Fibroblast of lung (primary cell): ENCODE measurements around the gene LTN1.

ENCODE experiments used
- EZH2 ChIP-seq: IDR thresholded peaks from 2 replicates; pipeline ENCODE4 v1.5.1; 2012; ENCODE audit warnings: low read length, control low read depth, mild to moderate bottlenecking; ENCODE audit errors: missing control alignments
- TF ChIP-seq, protein P1 (sequence below), 2 donors: IDR thresholded peaks in 1 of 2; conservative IDR thresholded peaks in 1 of 2; 1 replicate in 1 of 2; 2 replicates in 1 of 2; pipeline ENCODE4 v1.5.1; 2011 to 2012; ENCODE audit warnings: low read length in 2 of 2, control low read depth in 1 of 2, inconsistent platforms in 1 of 2, low read depth in 1 of 2, mild to moderate bottlenecking in 1 of 2

DNA sequence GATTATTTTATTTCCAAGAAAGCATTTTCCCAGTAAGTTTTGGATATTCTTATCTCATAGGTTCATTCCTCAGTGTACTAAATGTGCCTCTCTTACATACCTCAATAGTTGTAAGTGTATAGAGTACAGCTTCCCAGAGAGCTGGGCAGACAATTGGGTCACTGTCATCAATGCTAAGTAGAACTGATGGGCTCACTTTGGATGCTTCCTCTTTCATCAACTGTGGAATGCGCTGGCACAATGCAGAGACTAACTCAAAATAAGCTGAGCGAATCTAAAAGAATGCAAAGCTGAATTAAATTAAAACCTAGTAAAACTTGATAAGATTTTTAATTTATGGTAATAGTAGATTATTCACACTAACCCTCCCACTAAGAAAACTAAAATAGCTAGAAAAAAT lies 21.5 kb downstream of the LTN1 start:
- TF ChIP-seq, protein P1, sequence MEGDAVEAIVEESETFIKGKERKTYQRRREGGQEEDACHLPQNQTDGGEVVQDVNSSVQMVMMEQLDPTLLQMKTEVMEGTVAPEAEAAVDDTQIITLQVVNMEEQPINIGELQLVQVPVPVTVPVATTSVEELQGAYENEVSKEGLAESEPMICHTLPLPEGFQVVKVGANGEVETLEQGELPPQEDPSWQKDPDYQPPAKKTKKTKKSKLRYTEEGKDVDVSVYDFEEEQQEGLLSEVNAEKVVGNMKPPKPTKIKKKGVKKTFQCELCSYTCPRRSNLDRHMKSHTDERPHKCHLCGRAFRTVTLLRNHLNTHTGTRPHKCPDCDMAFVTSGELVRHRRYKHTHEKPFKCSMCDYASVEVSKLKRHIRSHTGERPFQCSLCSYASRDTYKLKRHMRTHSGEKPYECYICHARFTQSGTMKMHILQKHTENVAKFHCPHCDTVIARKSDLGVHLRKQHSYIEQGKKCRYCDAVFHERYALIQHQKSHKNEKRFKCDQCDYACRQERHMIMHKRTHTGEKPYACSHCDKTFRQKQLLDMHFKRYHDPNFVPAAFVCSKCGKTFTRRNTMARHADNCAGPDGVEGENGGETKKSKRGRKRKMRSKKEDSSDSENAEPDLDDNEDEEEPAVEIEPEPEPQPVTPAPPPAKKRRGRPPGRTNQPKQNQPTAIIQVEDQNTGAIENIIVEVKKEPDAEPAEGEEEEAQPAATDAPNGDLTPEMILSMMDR (conservative IDR thresholded peaks at IDR 0.05 in 1 of 2, IDR thresholded peaks at IDR 0.05 in 1 of 2; ENCODE audit: low read depth in 1 of 2, low read length in 2 of 2) = no peak
- TF ChIP-seq EZH2 = no peak
